Measurements from ENCODE around the gene RIMBP3B.
"Not testable (repeated sequence)": the region's sequence is repeated elsewhere in the genome, so short reads cannot be mapped to it uniquely, and the experiment has no call there.

The RIMBP3B gene

DNA sequence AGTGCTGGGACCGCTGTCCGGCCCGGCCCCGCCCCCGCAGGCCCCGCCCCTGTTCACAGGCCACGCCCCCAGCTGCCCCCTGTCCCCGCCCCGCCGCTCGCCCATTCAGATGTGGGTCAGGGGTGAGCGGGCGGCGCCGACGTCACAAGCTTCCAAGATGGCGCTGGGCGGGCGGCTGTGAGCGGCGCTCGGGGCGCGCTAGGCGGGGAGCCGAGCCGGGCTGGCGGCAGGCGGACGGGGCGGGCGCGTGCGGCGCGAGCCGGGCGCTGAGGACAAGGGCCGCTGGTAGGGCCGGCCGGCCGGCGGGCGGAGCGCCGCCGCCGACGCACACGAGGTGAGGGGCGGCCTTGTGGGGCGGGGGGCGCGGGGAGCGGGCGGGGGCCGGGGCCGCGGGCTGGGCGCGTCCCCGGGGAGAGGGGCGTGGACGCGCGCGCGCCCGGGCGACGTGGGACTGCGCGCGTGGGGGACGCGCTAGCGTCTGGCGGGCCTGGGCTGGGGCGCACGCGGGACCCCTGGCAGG, 33.7 kb downstream of the RIMBP3B start, which contains the start of gene HIC2:
Gene HIC2 (plus strand): TSS at position 145 of the 520 bp plus-strand sequence. CDS start 25,461 bp downstream, outside the sequence.
- not testable (repeated sequence) for DNase-seq

DNA sequence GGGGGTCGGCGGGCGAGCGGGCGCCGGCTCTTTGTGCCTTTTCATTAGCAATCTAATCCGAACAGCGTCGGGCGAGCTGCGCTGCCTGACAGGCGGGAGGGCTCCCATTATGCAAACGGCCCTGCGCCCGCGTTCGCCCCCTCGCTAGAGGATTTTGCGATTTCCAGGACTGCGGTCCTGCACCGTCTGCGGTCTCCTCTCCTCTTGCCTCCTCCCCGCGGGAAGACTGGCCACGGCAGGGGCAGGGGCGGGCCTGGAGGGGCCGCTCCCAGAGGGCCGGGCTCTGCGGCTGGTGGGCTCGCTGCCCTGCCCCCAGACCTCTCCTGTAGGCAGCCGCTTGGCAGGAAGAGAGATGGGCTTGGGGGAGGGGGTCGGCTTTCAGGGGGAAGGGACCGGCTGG, 34.3 kb downstream of the RIMBP3B start:
- DNase-seq = not testable (repeated sequence)

DNA sequence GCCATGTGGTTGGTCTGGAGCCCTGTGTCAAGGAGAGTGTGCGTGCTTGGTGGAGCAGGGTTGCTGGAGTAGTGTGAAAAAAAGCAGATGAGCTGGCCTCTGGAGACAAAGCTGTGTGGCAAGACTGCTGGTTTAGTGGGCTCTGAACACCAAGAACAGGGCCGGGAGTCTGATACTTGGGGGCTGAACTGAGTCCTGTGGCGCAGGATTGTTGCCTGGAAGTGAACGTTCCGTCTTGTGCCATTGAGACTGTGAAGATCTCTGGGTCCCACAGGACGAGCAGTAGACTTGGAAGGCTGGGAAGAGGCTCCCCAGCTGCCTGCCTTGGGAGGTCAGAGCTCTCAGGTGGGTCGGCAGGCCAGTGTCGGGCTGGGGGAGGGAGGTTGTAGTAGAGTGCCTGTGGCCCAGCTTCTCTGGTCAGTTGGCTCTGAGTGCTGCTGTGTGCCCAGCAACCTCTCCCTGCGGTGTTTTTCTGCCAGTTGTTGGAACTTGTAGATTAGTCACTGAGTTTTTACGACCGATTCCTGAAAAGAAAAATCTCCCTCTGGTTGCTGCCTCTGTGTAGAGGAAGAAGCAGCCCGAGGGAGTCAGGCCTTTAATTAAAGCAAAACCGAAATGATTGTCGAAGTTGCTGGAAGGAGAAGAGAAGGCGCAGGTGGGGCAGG, 35.6 kb downstream of the RIMBP3B start:
- not testable (repeated sequence) for DNase-seq

GRCh38 chr22:21420180-21420763, 36.7 kb downstream of the RIMBP3B start:
- DNase-seq = not testable (repeated sequence)

DNA sequence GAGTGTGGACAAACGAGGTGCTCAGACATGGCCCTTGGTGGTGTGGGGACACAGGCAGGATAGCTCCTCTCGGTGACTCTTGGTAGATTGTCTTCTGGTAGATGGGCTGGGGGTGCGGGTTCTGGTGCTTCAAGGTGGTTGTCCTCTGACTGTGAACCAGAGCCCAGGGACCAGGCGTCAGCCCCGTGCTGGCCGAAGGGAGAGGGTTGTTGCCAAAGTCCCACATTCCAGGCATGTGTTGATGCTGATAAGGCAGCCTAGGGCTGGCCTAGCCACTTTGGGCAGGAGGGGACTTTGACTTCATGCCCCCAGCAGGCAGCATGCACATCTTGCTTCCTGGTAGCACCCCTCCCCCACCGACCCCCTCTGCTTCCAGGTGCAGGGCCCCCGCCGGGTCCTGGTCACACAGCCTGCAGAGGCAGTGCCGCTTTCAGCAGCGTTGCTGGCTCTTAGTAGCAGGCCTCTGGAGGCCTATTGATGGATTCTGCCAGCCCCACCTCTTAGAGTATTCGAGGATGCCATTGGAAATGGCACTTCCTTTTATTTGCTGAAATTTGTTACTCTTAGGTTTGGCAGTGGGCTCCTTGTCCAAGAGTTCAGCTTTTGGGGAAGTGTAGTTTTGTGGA, 40.6 kb downstream of the RIMBP3B start:
- not testable (repeated sequence) for DNase-seq

DNA sequence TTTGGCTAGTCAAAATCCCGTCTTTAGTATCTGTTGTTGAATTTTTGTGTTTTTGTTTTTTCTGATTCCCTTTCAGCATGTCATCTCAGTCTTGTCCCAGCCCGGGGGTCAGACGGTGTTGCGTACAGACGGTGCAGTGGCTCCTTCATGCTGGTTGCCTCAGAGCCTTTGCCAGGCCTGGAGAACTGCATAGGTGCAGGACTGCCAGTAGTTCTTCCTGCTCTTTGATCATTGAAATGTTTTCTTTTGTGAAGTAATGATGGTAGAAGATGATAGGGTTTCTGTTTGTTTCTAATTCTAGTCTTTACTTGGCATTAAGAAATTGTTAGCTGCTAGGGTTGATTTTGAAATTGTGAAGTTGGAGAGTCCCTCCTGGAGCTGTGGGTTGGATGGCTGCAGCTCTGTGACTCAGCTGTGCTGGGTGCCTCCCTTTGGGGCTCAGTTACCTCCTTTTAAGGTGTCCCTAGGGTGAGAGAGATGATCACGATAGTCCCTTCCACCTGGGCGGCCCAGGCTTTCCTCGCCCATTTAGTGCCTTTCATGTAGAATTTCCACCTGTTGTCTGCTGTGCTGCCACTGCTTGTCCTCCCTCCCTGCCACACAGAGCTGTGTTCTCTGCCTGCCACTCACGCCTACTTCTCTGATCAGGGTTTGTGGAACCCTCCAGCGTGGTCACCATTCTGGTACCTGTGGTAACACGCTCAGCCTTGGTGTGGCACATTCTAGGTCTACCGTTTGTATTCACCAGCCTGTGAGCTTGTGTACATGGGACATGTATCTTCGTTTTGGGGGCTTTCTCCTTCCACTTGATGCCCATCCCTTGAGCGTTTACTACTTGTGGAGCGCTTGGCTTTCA, 51.1 kb downstream of the RIMBP3B start:
- DNase-seq = not testable (repeated sequence)

DNA sequence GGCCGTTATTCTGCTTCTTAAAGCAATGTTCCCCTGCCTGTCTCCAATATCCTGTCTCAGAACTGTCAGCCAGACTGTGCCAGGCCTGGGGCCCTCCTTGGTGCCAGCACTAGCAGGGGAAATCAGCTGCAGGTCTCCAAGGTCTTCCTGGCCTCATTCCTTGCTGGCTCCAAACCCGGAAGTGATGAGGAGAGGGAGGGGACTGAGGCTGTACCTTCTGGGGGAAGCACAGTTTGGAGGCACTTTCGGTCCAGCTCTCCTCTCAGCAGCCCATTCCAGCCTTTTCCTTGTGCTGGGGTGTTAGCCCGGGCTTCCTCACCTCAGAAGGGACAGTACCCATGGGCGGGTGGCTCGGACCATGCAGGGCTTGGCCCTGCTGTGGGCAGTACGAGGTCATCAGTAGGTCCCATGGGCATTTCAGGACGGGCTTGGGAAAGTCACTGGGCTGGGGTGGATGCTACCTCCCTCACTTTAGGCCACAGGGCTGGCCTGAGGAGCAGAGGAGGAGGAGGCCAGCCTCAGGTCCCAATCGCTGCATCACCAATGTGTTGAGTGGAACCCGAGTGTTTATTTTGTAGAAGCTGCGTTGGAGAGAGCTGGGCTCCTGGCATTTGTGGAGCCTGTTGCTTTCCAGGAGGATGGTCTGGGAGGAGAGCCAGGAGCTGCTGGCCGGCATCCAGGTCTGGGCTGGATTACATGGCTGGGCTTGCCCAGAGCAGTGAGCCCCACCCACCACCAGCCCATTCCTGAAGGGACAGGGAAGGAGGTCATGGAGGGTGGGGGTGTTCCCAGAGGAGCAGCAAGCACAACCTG, 52.7 kb downstream of the RIMBP3B start:
- DNase-seq = not testable (repeated sequence)

DNA sequence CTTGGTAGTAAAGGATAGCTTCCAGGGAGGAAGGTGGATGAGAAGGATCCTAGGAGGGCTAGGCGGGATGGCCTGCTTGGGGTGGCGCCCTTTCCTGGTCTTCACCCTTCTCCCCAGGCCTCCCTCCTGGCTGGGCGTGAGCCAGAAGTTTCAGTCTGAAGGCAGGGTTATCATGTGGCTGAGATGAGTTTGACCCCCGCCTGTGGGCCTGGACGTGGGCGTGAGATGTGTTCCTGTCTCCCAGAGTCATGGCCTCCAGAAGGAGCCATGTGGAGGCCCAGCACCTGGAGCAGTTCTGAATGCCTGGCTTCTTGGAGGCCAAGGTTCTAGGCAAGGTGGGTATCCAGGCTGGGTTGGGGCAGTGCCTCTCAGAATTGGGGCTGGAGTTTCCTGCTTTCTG, 54.5 kb downstream of the RIMBP3B start:
- DNase-seq = not testable (repeated sequence)
